Effector memory CD4-positive, alpha-beta T cell (primary cell): ENCODE measurements around the gene MKX.
"Not testable (repeated sequence)": the region's sequence is repeated elsewhere in the genome, so short reads cannot be mapped to it uniquely, and the experiment has no call there.

Source experiments
- DNase-seq, 3 donors: peaks; one replicate each; pipeline ENCODE4 v3.0.0-alpha.2; 2020
- H3K27ac ChIP-seq: 2 replicates; pipeline ENCODE4 v1.7.0; 2013; ENCODE audit warnings: mild to moderate bottlenecking, low read length, moderate library complexity; ENCODE audit not compliant: insufficient read depth, poor library complexity, severe bottlenecking
- H3K27me3 ChIP-seq: replicated peaks from 2 replicates; pipeline ENCODE4 v1.7.0; 2013; ENCODE audit warnings: mild to moderate bottlenecking, low read length; ENCODE audit not compliant: insufficient read depth, control insufficient read depth, poor library complexity, severe bottlenecking
- H3K36me3 ChIP-seq: 2 replicates; pipeline ENCODE4 v1.7.0; 2013; ENCODE audit warnings: mild to moderate bottlenecking, low read length, moderate library complexity; ENCODE audit not compliant: control insufficient read depth, insufficient read depth
- H3K4me1 ChIP-seq: 2 replicates; pipeline ENCODE4 v1.7.0; 2013; ENCODE audit warnings: low read length, mild to moderate bottlenecking; ENCODE audit not compliant: control insufficient read depth, insufficient read depth, poor library complexity, severe bottlenecking
- H3K4me3 ChIP-seq: 2 replicates; pipeline ENCODE4 v1.7.0; 2013; ENCODE audit warnings: low read length, low read depth, mild to moderate bottlenecking; ENCODE audit not compliant: insufficient read depth, poor library complexity, severe bottlenecking
- H3K9me3 ChIP-seq: 2 replicates; pipeline ENCODE4 v1.7.0; 2013; ENCODE audit warnings: mild to moderate bottlenecking, low read length, moderate library complexity; ENCODE audit not compliant: control insufficient read depth

MKX gene

DNA sequence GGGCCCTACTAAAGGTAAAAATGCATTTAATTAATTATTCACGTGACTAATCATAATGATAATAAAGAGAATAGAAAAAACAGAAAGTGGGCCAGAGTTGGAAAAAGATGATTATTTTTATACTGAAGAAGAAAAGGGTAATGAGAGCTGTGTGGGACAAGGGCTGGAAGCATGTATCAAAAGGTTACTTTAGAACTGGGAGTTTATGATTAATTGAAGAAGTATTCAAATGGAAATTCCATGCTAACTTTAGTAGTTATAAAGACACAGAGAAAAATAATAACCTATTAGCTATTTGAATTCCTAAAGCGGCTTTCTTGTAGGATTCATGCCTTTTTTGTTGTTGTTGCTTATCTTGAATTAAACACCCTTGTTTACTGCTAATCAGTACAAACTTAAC lies 49.9 kb downstream of the MKX start:
- Histone ChIP-seq H3K4me3 (no peak overlapping the region), H3K36me3 (no peaks in the 10 kb centered on the region), H3K4me1 (no peaks in the 10 kb centered on the region), H3K27me3 (no peaks in the 10 kb centered on the region), H3K9me3 (no peaks in the 10 kb centered on the region), H3K27ac (no peak overlapping the region)
- DNase-seq, result no peak

DNA sequence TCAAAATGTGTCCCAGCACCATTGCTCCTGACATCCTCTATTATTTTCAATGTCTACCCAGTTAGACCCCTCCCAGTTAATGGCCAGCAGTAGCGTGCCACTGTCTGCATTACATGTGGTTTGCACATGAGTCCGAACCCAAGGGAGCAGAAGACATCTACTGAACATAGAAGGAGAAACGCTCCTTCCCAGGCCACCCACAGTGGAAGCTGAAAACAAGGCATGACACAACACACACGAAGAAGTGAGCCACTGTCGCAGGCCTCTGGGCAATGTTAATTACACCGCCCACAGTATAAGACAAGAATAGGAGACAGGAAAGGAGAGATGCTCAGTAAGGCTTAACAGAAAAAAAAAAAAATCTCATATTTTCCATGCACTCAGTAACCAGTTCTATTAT lies 50.5 kb downstream of the MKX start:
- H3K27ac ChIP-seq, result no peak overlapping the region
- H3K4me1 ChIP-seq, result no peaks in the 10 kb centered on the region
- no peaks in the 10 kb centered on the region for H3K9me3 ChIP-seq
- H3K27me3 ChIP-seq, result no peaks in the 10 kb centered on the region
- no peaks in the 10 kb centered on the region for H3K36me3 ChIP-seq
- DNase-seq, result no peak
- H3K4me3 ChIP-seq, result no peak overlapping the region

DNA sequence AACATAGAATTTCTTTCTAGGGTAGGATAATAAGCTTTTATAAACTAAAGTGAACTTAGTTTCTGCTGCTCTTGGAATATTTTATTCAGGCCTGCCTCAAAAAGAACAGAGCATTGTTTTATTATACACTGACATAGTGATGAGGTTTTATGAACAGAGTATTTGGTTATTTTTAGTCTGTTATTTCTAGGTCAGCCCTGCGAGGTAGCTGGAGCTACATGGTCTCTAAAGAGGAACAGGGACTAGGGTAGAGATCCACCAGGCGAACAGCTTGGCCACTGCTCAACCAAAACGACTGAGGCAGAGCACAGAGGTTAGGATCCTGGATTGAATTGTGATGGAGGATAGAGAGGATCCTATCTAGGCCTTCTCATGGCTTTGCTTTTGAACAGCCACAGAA lies 53.0 kb downstream of the MKX start:
- Histone ChIP-seq H3K27me3 (no peaks in the 10 kb centered on the region), H3K4me3 (no peak overlapping the region), H3K36me3 (no peaks in the 10 kb centered on the region), H3K27ac (no peak overlapping the region), H3K4me1 (no peaks in the 10 kb centered on the region), H3K9me3 (no peaks in the 10 kb centered on the region)
- no peak for DNase-seq

DNA sequence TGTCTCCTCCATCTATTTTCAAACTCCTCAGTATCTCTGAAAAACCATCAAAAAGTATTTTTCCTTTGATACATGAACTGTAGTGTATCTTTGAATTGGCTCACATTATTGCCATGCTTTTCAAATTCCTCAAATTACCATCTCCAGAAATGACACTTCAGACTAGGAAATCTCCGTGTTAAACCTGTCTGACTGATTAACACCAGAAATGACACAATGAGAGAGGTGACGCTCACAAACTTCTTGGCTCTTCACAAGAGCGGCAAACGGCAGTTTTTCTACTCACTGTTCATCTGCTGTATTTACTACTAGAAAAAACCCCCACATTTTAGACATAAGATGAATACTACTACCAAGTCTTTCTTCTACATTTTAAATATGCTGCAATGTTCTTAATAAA lies 56.6 kb downstream of the MKX start:
- H3K27ac ChIP-seq, result no peak overlapping the region
- no peaks in the 10 kb centered on the region for H3K36me3 ChIP-seq
- no peak overlapping the region for H3K4me3 ChIP-seq
- no peaks in the 10 kb centered on the region for H3K9me3 ChIP-seq
- no peaks in the 10 kb centered on the region for H3K27me3 ChIP-seq
- no peak for DNase-seq
- no peaks in the 10 kb centered on the region for H3K4me1 ChIP-seq

DNA sequence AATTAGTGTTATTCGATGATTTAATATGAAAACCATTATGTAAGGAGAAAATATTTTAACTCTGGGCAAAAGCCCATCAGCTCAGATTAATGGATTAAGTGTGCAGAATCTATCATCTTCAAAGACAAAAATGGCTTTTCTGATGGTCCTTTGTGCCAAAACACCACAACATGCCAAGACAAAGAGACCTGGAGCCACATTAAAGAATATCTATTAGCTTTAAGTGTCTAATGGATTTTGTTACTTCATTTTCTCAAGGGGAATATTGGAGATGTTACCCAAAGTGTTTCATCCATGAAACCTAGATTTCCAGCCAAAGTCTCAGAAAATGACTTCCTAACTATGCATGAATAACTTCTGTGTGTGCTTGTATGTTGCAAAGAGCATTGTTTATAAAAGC lies 57.3 kb downstream of the MKX start:
- Histone ChIP-seq H3K4me3 (no peak overlapping the region), H3K9me3 (no peaks in the 10 kb centered on the region), H3K4me1 (no peaks in the 10 kb centered on the region), H3K27me3 (no peaks in the 10 kb centered on the region), H3K27ac (no peak overlapping the region), H3K36me3 (no peaks in the 10 kb centered on the region)
- no peak for DNase-seq

DNA sequence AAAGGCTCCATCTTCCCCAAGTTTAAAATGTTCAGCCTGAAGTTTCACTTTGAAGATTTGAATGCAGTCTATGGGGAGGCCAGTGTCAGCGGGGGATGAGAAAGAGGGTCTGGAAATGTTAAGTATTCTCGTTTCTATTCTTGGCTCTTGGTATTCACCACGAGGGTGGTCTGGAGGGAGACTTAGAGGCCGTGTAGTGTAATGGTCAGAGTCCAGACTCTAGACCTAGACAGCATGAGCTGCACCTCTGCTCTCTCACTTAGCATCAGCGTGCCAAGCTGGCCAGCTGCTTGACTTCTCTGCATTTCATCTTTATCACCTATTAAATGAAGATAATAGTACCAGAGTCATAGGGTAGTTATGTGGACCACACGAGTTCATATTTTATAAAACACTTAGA lies 57.9 kb downstream of the MKX start:
- H3K27me3 ChIP-seq, result no peaks in the 10 kb centered on the region
- no peaks in the 10 kb centered on the region for H3K4me1 ChIP-seq
- no peaks in the 10 kb centered on the region for H3K9me3 ChIP-seq
- no peak overlapping the region for H3K27ac ChIP-seq
- no peak overlapping the region for H3K4me3 ChIP-seq
- DNase-seq, result no peak
- no peaks in the 10 kb centered on the region for H3K36me3 ChIP-seq

DNA sequence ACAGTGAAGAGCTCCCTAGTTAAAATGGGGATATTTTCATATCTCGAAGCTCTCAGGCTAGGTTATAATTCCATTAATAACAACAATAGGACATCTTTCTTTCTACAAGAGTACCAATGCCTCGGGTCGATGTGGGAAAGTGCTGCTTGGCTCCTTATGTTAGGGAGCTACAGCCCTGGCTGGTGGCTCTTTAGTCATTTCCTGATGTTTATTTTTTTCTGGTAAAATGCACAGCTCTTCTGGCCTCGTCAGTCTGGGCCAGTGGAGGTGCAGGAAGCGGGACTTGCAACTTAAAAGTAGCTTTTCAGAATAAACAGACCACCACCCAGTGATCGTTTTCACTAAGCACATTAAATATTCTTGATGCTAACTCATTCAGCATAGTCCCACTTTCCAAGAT lies 58.3 kb downstream of the MKX start:
- Histone ChIP-seq H3K27me3 (no peaks in the 10 kb centered on the region), H3K9me3 (no peaks in the 10 kb centered on the region), H3K4me1 (no peaks in the 10 kb centered on the region), H3K36me3 (no peaks in the 10 kb centered on the region), H3K27ac (no peak overlapping the region), H3K4me3 (no peak overlapping the region)
- no peak for DNase-seq

DNA sequence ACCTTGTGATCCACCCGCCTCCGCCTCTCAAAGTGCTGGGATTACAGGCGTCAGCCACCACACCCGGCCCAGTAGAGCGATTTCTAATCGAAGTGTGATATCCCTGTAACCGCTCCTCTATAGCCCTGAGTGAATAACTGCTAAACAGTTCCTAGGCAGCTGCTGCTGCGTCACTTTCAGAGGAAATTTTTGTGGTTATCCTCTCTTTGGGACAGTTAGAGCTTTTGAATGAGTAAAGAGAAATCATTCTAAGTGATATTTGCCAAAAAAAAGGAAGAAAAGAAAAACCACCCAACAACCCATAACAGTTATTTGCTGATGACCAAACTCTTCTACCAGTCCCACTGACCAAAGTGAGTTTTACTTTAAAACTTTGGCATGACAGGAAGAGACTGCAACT lies 59.9 kb downstream of the MKX start:
- H3K4me1 ChIP-seq, result no peaks in the 10 kb centered on the region
- no peak for DNase-seq
- H3K9me3 ChIP-seq, result no peaks in the 10 kb centered on the region
- no peak overlapping the region for H3K27ac ChIP-seq
- H3K4me3 ChIP-seq, result no peak overlapping the region
- H3K27me3 ChIP-seq, result no peaks in the 10 kb centered on the region
- no peaks in the 10 kb centered on the region for H3K36me3 ChIP-seq

DNA sequence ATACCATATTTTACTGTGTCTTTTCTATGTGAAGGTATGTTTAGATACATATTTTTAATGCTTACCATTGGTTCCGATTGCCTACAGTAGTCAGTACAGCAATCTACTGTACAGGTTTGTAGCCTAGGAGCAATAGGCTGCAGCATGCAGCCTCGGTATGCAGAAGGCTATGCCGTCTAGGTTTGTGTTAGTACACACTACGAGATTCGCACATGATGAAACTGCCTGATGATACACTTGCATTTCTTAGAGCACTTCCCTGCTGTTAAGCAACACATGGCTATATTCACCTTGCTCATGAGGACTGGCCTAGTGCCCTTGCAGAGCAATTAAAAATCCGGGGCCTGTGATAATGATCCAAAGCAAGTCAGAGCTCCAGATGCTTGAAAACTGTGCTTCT lies 62.4 kb downstream of the MKX start:
- H3K36me3 ChIP-seq, result no peaks in the 10 kb centered on the region
- no peak overlapping the region for H3K27ac ChIP-seq
- no peaks in the 10 kb centered on the region for H3K27me3 ChIP-seq
- no peaks in the 10 kb centered on the region for H3K9me3 ChIP-seq
- no peak overlapping the region for H3K4me3 ChIP-seq
- no peaks in the 10 kb centered on the region for H3K4me1 ChIP-seq
- no peak for DNase-seq

DNA sequence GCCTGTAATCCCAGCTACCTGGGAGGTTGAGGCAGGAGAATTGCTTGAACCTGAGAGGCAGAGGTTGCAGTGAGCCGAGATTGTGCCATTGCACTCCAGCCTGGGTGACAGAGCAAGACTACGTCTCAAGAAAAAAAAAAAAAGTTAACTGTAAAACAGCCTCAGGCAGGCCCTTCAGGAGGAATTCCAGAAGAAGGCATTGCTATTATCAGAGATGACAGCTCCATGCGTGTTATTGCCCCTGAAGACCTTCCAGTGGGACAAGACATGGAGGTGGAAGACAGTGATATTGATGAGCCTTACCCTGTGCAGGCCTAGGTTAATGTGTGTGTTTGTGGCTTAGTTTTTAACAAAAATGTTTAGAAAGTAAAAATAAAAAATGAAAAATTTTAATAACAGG lies 63.8 kb downstream of the MKX start:
- not testable (repeated sequence) for H3K27ac ChIP-seq, H3K4me1 ChIP-seq, H3K4me3 ChIP-seq, H3K36me3 ChIP-seq, DNase-seq, H3K27me3 ChIP-seq, H3K9me3 ChIP-seq
